NCI-H1048 (cell line): Measurements from ENCODE around the gene ARX.

Source experiments
- DNase-seq: peaks from one replicate; lab custom pipeline; 2025; lab: John Stamatoyannopoulos, UW

The ARX gene

DNA sequence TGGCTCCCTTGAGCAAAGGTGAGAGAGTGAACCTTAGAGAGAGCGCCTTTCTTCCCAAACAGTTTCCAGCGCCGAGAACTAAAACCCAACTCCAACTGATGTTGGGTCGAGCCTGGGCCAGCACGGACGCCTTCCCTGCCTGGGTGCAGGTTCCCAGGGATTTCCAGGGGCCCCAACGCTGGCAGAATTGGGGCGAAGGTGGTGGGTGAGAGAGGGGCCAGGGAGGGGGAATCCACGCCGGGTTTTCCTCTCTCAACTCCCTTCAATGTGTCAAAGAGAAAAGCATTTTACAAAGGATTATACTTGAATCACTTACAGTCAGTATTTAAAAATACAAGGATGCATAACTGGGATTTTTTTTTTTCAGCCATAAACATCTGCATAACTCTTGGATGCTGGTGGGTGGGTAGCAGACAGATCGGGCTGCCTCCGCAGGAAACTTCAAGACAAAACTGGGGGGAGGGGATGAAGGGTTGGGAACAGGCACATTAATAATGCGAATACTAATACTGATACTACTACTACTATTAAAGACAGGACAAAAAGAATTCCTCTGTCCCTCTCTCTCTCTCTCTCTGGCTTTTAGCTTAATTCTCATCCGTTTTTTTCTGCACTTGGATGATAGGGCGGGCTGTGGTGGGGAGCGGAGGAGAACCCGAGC is 1.3 kb upstream of the ARX start:
- DNase-seq: no peak

DNA sequence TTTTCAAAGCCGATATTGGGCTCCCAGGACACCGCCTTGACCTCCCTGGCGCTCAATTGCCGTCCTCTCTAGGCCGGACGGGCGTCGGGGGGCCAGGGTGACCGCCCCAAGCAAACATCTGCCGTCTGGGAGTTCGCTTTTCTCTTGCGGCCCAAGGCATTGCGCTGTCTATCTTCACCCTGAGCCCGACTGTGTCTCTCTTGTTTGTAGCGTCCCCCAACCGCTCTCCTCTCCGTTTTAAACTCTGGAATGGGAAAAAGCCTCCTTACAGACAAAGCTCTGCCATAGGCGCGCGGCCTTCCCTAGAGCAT is 551 bp upstream of the ARX start:
- DNase-seq: no peak

DNA sequence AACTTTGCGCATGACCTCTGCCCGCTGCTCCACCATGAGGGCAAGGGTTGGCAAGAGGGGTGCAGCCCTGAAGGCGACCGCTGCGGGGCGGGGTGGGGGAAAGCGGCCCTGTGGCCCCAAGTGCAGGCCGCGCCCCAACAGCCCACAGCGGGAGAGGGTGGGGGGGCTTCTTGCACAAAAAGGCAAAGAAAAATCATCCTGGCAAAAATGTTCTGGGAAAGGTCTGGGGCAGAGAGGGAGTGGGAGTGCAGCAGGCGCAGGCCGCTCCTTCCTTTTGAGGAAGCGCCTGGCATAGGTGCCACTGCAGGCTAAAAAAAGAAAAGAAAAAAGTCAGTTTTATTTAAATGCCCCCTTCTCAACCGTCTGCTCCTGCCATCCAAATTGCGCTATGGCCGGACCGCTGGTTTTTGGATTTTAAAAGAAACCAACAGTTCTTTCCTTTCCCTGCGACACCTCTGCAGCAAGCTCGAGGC is 1.4 kb downstream of the ARX start:
- no peak for DNase-seq

DNA sequence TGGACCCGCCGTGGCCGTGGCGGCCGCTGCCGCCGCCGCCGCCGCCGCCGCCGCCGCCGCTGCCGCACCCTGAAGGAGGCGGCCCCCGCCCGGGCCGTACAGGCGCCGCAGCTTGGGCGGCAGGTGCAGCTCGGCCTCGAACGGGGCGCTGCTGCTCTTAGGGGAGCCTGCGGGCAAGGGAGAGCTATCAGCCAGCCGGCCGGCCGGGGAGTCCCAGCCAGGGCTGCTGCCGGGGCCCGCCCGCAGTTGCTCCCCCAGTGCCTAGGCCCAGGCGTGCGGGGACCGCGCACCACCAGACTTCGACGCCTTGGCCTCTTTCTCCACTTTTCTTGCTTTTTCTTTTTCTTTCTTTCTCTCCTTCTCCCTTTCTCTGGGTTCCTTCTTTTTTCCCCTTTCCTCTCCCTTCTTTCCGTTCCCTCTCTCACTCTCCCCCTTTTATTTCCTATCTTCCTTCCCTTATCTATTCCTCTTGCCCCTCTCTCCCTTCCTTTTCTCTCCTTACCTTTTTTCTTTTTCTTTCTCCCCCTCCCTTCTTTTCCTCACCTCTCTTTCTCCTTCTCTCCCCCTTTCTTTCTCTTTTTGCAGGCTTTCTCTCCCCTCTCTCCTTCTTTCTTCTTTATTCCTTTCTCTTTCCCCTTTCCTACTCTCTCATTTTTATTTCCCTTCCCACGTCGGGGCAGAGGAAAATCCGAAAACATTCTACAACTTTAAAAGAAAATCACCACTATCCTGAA is 2.0 kb downstream of the ARX start:
- DNase-seq: no peak

GRCh38 chrX:25012793-25013631 is 2.8 kb downstream of the ARX start:
- DNase-seq: no peak

DNA sequence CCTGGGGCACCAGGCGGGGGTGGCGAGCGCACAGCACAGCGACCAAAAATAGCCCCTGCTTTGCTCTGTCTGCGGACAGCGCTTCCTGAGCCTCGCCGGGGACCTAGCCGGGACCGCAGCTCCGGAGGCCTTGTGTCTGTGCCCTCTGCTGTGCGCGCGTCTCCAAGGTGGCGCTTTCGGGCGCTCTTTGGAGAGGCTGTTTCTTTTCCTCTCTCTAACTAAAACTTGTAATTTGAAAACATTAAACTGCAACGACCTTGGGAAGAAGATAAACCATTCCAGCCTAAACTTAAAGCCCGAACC is 3.4 kb downstream of the ARX start:
- DNase-seq: no peak

DNA sequence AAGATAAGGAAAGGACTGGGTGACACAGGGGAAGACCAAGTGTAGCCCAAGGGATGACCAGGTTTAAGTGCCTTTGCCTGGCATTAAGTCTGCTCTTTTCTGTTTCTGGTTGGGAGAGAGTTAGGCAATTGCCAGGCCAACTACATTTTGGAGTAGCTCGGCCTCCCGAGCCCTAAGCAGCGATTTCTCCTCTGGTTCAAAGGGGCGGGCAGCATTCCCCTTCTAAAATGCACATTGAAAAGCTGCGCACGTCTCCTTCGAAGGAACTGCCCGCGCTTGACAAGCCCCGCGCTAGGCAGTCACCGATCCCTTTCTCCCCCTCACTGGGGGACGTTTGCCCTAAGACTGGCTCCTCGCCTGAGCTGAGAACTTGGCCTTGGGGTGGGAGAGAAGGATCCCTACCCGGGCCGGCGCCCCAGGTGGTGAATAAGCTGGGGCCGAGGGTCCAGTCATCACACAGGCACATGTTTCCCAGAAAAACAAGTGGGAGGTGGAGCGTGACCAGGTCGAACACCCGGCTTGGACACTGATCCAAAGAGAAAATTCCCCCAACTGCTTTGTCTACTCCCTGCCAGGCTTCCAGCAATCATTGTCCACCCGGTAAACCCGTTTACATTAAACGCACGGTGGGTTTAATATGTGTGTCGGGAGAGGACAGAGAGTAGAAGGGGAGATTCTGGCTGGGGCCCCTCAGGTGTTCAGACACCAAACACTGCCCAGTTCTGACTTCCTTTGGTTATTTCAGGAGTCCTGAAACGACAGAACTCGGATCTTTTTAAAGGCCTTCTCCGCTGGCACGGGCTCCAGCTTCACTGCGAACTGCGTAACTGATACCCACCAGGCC is 4.0 kb downstream of the ARX start:
- no peak for DNase-seq

DNA sequence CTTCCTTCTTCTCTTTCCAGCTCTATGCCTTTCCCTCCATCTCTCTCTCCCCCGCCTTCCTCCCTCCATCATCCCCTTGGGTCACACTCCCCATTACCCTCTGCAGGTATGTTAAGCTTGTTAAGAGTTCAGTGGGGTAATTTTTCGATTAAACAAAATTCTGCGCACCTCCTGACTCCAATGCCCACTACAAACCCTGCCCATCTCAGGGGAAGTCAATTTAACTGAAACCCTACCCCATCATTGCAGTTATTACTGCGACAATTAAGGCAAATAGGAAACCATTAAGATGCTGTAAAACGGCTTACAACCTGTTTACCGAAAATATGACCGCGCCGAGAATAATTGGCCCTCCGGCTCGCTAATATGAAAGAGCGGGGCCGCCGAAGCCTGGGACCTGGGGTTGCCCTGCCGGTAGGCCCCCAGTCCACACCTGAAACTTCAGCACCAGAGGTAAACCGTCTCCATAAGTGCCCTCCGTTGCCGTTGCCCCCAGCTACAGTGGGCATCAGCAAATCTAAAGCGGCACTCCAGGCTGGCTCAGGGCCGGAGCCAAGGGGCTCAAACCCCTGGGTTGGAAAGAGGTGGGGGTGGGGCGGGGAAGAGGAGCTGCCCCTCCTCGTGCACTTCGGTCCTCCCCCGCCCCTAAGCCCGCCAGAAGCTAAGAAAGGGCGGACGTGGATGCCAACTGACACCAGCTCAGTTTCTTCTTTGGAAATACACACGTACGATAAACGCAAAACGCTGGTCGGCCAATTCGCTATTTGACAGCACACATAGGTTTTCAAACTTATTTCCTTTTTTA is 4.8 kb downstream of the ARX start:
- no peak for DNase-seq

- no peak for DNase-seq
Measured at GRCh38 chrX:25009407-25009806, 6.4 kb downstream of the ARX start.

DNA sequence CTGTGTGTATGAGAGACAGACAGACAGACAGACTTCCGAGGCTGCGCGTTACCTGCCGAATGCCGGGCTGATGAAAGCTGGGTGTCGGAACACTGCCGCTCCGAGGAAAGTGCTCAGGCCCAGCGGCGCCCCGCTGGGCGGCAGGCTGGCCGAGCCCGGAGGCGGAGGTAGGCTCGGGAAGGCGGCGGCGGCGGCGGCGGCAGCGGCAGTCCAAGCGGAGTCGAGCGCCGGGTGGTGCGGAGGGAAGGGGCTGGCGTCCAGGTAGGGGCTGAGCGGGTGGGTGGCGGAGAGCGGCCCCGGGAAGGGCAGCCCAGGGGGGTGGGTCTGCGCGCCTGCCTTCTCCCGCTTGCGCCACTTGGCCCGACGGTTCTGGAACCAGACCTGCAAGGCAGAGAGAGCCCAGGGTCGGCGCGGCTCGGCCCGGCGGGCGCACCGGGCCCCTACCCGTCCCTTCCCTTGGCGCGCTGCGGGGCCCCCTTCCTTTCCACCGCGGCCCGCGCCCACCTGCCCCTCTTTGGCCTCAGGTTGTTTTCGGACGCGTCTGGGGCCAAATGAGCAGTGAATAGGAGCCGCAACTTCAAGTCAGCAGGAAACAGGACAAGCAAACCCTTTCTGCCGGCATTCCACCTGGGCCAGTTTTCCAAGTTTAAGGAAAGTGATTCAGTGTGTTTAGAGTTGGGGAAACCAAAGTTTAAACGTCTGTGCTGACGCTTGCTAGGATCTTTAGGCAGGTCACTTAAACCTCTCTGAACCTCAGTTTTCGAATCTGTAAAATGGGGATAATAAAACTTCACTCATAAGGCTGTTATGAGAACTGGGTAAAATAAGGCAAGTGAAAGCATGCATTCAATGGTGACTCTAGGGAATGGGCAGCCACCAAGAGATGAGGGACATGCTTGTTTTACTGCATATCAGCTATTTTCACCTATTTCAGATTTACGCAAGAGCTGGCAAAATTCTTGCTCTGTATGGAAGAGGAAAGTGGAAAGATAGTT is 8.4 kb downstream of the ARX start:
- DNase-seq: no peak

DNA sequence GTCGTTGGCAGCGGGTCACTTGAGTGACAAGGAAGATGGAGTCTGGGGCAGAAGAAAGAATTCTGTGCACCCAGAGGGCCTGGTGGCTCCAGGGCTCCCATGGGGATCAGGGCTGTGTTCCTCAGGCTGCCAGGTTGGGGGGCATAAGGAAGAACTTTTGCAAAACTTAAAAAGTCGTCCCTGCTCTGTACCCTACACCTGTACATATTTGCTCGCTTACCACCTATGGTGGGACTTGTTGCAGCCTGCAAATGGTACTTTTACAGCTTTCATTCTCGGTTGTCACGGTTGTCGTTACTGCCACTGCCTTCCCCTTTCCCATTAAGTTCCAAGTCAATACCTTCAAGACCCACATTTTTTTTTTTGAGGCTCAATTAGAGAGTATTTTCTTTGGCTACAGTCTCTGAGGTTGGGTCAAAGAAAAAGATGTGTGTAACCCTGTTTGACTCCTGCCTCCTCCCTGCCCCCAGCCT is 9.1 kb downstream of the ARX start:
- no peak for DNase-seq

DNA sequence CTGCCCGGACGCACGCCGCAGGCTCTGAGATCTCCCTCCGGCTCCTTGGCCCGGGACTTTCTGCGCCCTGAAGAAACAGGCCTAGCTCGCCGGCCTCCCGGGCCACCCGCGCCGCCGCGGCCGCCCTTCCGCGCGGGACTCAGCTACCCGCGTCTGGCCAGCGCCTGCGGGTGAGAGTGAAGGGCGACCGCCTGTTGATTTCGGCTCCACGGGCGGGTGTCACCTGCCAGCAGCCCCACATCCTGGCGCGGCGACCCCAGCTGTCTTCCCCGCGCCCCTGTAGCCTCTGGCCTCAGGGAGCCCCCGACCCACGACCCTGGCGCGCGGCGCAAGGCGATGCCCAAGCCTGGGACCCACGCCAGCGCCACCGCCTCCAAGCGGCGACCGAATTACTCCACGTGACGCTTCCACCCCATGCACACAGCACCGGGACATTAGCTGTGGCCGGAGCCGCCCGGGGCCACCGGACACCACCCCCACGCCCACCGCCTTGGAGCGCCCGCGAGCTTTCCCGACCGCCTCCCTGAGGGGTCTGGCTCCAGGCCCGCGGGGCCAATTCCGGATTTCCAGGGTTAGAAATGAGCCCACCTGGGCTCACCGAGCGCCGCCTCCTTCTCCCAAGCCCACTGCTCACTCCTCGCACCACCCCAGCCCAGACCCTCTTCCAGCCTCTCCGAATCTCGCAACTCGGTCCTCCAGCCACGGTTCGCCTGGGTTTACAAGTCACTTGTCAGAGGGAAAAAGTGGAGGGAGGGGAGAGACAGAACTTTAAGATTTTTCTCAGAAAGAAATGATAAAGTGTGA is 10.2 kb downstream of the ARX start:
- DNase-seq: no peak

- no peak for DNase-seq
Measured at GRCh38 chrX:25005034-25005381, 10.8 kb downstream of the ARX start.

- no peak for DNase-seq
Measured at GRCh38 chrX:25004485-25005032, 11.2 kb downstream of the ARX start.

DNA sequence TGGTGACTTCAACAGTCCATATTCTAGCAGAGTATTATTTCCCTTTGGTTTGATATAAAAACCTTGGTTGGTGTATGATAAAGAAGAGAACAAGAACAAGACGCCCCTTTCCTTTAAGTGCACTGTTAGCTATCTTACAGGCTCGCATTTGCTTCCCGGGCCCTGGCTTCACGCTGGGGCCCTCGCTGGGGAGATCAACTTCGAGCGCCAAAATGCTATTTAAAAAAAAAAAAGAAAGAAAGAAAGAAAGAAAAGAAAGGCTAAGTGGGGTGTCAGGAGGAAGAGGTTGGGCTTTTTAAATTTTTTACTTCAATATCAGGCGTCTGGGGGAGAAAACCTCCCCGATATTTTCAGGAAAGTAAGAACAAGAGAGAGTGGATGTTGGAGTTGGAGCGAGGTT is 11.7 kb downstream of the ARX start:
- DNase-seq: no peak

DNA sequence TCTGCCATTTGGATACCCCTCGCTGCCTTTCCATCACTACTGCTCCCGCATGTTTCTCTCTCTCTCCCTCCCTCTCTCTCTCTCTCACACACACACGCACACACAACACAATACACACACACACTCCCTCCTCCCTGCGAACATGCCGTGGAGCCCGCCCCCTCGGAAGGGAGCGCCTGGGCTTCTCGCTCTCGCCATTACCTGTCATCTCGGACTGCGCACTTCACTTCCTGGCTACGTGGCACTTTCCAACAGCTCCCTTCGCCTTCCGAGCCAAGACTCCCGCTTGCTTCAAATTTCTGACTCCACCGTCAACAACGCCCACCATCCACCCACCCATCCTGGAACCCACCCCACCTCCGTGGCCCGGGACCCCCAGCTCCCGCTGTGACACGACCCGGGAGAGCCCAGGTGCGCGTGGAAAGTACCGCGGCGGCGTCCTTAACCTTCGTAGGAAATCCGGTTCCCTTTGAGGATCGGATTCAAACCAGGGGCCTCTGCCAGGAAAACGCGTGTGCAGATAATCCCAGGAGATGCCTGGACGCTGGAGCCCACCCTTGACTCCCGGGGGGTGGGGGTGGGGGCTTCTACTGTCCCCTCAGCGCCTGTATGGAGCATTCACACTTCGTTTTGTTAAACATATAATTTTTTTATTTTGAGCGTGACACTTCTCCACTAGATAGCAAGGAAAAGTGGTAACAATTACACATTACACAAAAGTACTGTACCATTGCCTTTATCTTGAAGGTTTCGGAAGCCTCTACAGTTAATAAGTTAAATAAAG is 12.5 kb downstream of the ARX start:
- no peak for DNase-seq

DNA sequence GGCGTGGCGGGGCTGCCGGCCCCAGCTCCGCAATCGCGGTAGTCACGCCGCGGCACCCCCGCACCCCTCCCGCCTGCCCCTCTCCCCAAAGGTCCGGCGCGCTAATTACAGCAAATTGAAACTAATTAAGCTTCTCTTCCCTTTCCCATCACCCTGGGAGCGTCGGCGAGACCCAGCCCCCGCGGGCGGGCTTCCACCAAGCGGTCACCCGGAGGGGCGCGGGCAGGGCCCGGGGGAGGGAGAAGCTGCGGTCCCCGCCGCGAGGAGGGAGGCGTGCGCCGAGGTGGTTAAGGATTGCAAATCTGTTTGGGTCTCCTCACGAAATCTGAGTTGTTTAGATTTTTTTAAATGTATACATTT is 13.1 kb downstream of the ARX start:
- no peak for DNase-seq
